HUES48 (cell line): ENCODE measurements around the gene ARG1.
"Not testable (repeated sequence)": the region's sequence is repeated elsewhere in the genome, so short reads cannot be mapped to it uniquely, and the experiment has no call there.

Experiments used
- H3K27ac ChIP-seq: one replicate; pipeline ENCODE4 v1.7.0; 2013; ENCODE audit warnings: low read depth, low read length, inconsistent platforms
- H3K27me3 ChIP-seq: 2 replicates; pipeline ENCODE4 v1.6.1; 2013; ENCODE audit warnings: mild to moderate bottlenecking, low read length; ENCODE audit not compliant: control insufficient read depth, insufficient read depth
- H3K36me3 ChIP-seq: 2 replicates; pipeline ENCODE4 v1.6.1; 2013; ENCODE audit warnings: low read length; ENCODE audit not compliant: control insufficient read depth, insufficient read depth
- H3K4me1 ChIP-seq: 2 replicates; pipeline ENCODE4 v1.6.1; 2013; ENCODE audit warnings: mild to moderate bottlenecking, low read length; ENCODE audit not compliant: control insufficient read depth, insufficient read depth
- H3K4me3 ChIP-seq: 2 replicates; pipeline ENCODE4 v1.5.1; 2013; ENCODE audit warnings: mild to moderate bottlenecking, low read depth, low read length
- H3K9ac ChIP-seq: 2 replicates; pipeline ENCODE4 v1.6.1; 2013; ENCODE audit warnings: mild to moderate bottlenecking, low read depth, low read length, moderate library complexity
- H3K9me3 ChIP-seq: 2 replicates; pipeline ENCODE4 v1.6.1; 2013; ENCODE audit warnings: low read length; ENCODE audit not compliant: control insufficient read depth, insufficient read depth

Gene ARG1

DNA sequence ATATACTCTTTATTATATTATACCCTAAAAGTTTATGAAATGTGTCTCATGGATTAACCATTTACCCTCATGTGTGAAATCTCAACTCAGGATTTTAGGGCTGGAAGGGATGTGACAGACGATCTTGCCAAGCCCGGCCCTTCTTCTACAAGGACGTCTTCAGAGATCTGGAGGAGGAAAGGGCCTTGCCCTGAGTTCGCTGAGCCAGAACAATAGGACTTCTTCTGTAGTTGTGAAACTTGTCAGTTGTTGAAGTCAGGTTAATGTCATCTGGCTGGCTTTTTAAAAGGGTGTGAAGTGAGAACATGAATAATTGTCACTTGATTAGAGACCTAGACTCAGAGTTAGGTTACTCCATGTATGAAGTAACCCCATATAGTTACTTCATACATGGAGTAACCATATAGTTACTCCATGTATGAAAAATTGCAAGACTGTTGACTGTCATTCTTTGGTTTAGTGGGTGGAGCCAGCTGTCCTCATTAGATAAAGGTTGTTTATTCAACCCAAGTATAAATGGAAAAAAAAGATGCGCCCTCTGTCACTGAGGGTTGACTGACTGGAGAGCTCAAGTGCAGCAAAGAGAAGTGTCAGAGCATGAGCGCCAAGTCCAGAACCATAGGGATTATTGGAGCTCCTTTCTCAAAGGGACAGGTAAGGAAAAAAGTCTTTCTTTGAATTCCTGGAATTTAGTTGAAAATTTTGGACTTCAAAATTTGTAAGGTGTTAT is at the start of gene ARG1:
Gene ARG1 (plus strand): TSS at position 541 of the 730 bp plus-strand sequence. CDS start 57 bp downstream, at position 598.
- Histone ChIP-seq H3K4me3 (no peak within 1 kb of the TSS), H3K27me3 (no peaks in the 10 kb centered on the region), H3K9me3 (no peaks in the 10 kb centered on the region), H3K36me3 (no peaks in the 10 kb centered on the region), H3K27ac (no peak within 1 kb of the TSS), H3K4me1 (peaks cover 17% of the 10 kb centered on the region), H3K9ac (no peak within 1 kb of the TSS)

DNA sequence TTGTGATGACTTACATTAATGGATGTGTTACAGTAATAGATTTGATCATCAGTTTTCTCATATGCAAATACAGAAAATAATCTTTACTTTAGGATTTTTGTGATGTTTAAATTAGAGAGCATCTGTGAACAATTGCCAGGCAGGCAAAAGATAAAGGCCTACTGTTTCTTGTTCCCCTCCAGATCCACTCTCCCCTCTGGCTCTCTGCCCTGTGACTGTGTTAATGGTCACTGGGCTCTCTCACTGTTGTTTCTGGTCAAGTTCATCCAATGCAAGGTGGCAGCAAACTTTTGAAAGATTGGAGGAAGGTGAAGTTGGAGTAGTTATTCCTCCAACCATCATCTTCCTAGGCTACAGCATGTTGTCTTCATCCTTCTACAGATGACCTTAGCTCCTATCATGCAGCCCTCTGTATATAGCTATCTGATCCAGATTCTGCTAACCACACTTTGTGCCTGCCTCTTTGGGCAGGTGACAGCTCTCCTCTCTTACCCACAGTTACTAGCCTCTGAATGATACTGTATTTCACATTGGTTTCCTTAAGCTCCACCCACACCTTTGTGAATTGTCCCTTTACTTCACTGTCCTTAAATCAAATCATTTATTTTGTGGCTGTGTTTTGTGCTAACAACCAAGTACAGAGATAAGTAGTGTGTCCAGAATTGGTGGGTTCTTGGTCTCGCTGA is 48.9 kb upstream of the ARG1 start:
- no peaks in the 10 kb centered on the region for H3K36me3 ChIP-seq
- H3K4me1 ChIP-seq = peaks cover 3% of the 10 kb centered on the region; the same call in 1 of the 2 replicates
- no peak overlapping the region for H3K4me3 ChIP-seq
- no peaks in the 10 kb centered on the region for H3K27me3 ChIP-seq
- H3K9ac ChIP-seq = no peak overlapping the region
- H3K9me3 ChIP-seq = no peaks in the 10 kb centered on the region
- H3K27ac ChIP-seq = no peak overlapping the region

- Histone ChIP-seq H3K36me3 (no peaks in the 10 kb centered on the region), H3K4me3 (no peak overlapping the region), H3K9me3 (no peaks in the 10 kb centered on the region), H3K4me1 (no peaks in the 10 kb centered on the region), H3K27me3 (no peaks in the 10 kb centered on the region), H3K27ac (no peak overlapping the region), H3K9ac (no peak overlapping the region)
Measured at GRCh38 chr6:131524695-131525336, 48.2 kb upstream of the ARG1 start.

DNA sequence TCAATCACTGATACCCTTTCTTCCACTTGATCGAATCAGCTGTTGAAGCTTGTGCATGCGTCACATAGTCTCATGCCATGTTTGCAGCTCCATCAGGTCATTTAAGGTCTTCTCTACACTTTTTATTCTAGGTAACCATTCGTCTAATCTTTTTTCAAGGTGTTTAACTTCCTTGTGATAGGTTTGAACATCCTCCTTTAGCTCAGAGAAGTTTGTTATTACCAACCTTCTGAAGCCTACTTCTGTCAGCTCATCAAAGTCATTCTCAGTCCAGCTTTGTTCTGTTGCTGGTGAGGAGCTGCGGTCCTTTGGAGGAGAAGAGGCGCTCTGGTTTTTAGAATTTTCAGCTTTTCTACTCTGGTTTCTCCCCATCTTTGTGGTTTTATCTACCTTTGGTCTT is 42.1 kb upstream of the ARG1 start:
- not testable (repeated sequence) for H3K27ac ChIP-seq, H3K4me3 ChIP-seq, H3K36me3 ChIP-seq, H3K9ac ChIP-seq, H3K27me3 ChIP-seq, H3K9me3 ChIP-seq, H3K4me1 ChIP-seq

- H3K36me3 ChIP-seq, H3K4me1 ChIP-seq, H3K9ac ChIP-seq, H3K27me3 ChIP-seq, H3K9me3 ChIP-seq, H3K27ac ChIP-seq, H3K4me3 ChIP-seq: not testable (repeated sequence)
Measured at GRCh38 chr6:131531681-131532080, 41.3 kb upstream of the ARG1 start.

GRCh38 chr6:131532580-131533039 is 40.4 kb upstream of the ARG1 start:
- H3K4me1 ChIP-seq = no peaks in the 10 kb centered on the region; the same call in 1 of the 2 replicates
- H3K27me3 ChIP-seq = no peaks in the 10 kb centered on the region
- H3K9ac ChIP-seq = no peak overlapping the region
- H3K27ac ChIP-seq = no peak overlapping the region
- H3K4me3 ChIP-seq = no peak overlapping the region
- no peaks in the 10 kb centered on the region for H3K9me3 ChIP-seq
- no peaks in the 10 kb centered on the region for H3K36me3 ChIP-seq

- H3K9me3 ChIP-seq, H3K9ac ChIP-seq, H3K27me3 ChIP-seq, H3K27ac ChIP-seq, H3K36me3 ChIP-seq, H3K4me1 ChIP-seq, H3K4me3 ChIP-seq: not testable (repeated sequence)
Measured at GRCh38 chr6:131538615-131539014, 34.4 kb upstream of the ARG1 start.

DNA sequence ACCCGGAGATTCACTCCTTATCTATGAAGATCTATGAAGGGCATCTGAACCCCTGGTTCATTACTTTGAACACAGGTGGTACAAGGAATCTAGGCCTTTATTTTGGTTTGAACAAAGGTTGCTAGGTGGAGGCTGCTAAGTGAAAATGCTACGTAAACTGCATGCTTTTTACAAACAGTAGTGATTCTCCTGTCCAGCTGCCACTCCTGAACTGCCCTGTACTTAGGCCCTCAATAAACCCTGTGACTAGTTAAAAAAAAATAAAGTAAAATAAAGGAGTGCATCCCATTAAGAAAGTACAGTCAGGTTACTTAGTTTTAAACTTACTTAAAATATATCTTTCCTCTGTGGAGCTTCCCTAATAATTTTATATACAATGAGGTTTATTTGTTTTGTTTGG is 27.7 kb upstream of the ARG1 start:
- no peaks in the 10 kb centered on the region for H3K9me3 ChIP-seq

GRCh38 chr6:131547488-131547887 is 25.5 kb upstream of the ARG1 start:
- Histone ChIP-seq H3K9me3 (no peaks in the 10 kb centered on the region), H3K36me3 (no peaks in the 10 kb centered on the region), H3K9ac (no peak overlapping the region), H3K4me1 (no peaks in the 10 kb centered on the region), H3K27me3 (no peaks in the 10 kb centered on the region), H3K27ac (no peak overlapping the region), H3K4me3 (no peak overlapping the region)

More for the DNA sequence above, 27.7 kb upstream of the ARG1 start:
- Histone ChIP-seq H3K27me3 (no peaks in the 10 kb centered on the region), H3K9ac (no peak overlapping the region), H3K36me3 (no peaks in the 10 kb centered on the region), H3K4me1 (no peaks in the 10 kb centered on the region), H3K27ac (no peak overlapping the region), H3K4me3 (no peak overlapping the region)

GRCh38 chr6:131548441-131548840 is 24.6 kb upstream of the ARG1 start:
- Histone ChIP-seq H3K4me3 (no peak overlapping the region), H3K27ac (no peak overlapping the region)

GRCh38 chr6:131549811-131550210 is 23.2 kb upstream of the ARG1 start:
- Histone ChIP-seq H3K27me3 (no peaks in the 10 kb centered on the region), H3K4me1 (no peaks in the 10 kb centered on the region), H3K9me3 (no peaks in the 10 kb centered on the region), H3K27ac (no peak overlapping the region), H3K9ac (no peak overlapping the region), H3K4me3 (no peak overlapping the region), H3K36me3 (no peaks in the 10 kb centered on the region)

More at GRCh38 chr6:131548441-131548840, 24.6 kb upstream of the ARG1 start:
- H3K4me1 ChIP-seq = no peaks in the 10 kb centered on the region
- H3K27me3 ChIP-seq = no peaks in the 10 kb centered on the region
- no peaks in the 10 kb centered on the region for H3K9me3 ChIP-seq
- no peaks in the 10 kb centered on the region for H3K36me3 ChIP-seq
- H3K9ac ChIP-seq = no peak overlapping the region
